Subcutaneous adipose tissue (tissue), 4 donors: ENCODE results near the gene BOK. TPM values are rescaled to one million over a fixed set of nuclear protein-coding genes. Genes with fewer than 3 reads are reported as not detected.

Source experiments
- total RNA-seq, 4 donors: library from RNA; depleted of rRNA; stranded (reverse); fragments of >200 nt; gene quantifications; one replicate each; pipeline ENCODE4 v1.1.0, GENCODE V29; 2016
- TF ChIP-seq, protein P1 (sequence below): fragments of 450-650 bp; IDR thresholded peaks from one replicate; pipeline ENCODE4 v1.5.1; 2016; ENCODE audit warnings: low read depth, mild to moderate bottlenecking, control low read depth, antibody characterized with exemption, moderate library complexity

The BOK gene
- total RNA-seq, 4 donors from 2014 or later = 69.9 to 421 (median 80.4) TPM

DNA sequence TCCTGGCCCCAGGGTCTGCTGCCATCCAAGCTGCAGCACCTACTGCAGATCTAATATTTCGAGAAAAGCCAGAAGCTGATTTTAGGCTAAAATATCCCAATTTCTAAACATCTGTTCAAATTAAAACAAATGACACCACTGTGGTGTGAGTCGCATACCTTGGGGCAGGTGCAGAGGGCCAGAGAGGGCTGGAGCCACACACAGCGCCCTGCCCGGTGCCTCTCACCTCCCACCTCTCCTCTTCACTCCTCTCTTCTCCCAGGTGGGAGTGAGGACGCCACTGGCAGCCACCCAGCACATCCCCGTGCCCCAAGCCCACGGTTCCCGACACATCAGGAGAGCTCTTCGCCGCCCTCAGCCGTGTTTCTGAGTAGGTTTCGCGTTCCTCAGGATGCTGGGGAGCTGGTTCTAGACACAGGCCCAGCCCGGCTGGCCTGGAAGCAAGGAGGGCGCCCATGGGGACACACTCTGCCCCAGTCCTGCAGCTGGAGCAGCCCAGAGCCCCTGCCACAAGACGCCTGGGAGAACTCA lies 57.0 kb downstream of the BOK start:
- TF ChIP-seq, protein P1, sequence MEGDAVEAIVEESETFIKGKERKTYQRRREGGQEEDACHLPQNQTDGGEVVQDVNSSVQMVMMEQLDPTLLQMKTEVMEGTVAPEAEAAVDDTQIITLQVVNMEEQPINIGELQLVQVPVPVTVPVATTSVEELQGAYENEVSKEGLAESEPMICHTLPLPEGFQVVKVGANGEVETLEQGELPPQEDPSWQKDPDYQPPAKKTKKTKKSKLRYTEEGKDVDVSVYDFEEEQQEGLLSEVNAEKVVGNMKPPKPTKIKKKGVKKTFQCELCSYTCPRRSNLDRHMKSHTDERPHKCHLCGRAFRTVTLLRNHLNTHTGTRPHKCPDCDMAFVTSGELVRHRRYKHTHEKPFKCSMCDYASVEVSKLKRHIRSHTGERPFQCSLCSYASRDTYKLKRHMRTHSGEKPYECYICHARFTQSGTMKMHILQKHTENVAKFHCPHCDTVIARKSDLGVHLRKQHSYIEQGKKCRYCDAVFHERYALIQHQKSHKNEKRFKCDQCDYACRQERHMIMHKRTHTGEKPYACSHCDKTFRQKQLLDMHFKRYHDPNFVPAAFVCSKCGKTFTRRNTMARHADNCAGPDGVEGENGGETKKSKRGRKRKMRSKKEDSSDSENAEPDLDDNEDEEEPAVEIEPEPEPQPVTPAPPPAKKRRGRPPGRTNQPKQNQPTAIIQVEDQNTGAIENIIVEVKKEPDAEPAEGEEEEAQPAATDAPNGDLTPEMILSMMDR = no peak

DNA sequence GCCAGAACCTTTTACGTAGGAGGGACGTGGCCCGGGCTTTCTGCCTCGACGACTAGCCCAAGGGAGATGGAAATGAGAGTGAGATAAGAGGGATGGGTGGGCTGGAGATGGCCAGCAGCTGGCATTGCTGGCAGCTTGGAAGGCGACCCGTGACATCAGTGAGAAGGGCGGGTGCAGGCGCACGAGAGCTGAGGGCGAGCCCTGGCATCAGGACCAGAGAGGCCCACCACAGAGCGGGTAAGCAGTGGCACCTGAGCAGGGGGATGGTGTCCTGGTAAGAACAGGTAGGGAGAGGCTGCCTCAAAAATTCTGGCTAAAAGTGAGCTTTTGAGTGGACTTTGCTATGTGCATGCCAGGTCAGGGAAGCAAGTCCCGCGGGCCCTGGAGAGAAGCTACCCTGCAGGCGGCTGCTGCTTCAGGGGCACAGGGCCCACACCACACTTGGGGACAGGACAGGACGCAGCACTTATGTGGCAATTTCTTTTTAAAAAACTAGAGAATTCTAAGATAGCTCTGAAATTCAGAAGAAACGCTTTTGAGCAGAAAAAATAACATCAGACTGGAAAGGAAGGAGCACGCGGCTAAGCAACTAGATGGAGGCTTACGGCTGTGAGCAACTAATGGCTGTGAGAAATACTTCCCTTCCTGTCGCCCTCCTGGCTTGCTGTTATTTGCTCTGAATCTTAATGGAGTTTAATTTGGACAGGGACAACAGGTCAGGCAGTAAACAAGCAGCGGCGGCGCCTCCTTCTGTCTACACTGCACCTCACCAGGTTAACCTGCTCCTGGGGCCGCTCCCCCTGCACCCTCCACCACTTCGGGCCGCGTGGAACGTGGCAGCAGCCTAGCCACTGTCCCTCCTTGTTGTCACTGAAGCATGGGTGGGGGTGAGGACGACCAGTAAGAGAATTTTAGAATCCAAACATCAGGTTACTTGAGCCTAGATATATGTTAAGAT lies 57.9 kb downstream of the BOK start:
- TF ChIP-seq, protein P1 = no peak

DNA sequence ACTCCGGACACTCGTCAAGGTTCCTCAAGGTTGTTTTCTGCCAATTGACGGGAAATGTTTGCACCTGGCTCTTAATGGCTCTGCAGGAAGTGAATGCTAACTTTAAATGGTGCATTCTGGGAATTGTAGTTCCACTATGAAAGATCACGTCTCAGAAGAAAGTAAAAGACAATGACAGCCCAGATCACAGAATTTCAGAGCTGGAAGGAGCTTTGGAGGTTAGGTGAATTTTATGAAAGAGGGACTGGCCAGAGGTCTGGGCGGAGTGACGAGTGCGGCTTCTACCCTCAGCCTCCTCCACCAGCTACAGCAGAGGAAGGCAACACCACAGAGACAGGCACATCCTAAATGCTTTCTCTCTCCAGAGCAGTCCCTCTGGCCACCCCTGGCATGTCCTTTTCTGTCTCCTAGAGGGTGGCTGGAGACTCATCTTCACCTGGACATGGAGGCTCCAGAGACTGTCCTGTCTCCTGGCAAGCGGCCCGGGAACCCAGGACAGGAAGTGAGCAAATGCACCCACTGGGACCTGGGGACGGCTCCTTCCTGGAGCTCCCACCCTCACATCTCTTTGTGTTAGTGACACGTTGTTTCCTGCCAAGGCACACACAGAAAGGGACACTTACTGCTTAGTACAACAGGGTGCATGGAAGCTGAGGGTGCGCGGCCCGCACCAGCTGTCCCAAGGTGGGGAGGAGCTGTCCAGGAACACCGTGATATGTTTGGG lies 59.0 kb downstream of the BOK start:
- TF ChIP-seq, protein P1 = no peak

DNA sequence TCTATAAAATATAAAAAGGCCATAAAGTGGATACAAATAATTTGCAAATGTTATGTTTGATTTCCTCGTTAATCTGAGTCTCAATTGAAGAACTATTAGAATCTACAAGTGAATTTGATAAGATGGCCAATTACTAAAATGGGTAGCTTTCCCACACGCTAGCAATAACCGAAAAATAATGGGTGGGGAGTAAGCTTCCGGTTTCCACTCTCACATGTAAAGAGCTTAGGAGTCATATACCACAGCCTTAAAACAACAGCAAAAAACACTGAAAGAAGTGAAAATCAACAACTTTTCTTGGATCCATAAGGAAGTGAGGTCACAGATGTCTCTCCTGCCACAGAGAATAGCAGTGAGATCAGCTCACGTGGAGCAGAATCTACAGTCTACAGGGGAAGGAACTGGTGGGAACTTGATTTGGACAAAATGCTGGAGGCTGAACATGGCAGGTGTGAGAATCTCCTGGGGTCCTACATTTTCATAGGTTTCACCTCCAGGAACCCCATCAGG lies 59.8 kb downstream of the BOK start:
- TF ChIP-seq, protein P1 = no peak

DNA sequence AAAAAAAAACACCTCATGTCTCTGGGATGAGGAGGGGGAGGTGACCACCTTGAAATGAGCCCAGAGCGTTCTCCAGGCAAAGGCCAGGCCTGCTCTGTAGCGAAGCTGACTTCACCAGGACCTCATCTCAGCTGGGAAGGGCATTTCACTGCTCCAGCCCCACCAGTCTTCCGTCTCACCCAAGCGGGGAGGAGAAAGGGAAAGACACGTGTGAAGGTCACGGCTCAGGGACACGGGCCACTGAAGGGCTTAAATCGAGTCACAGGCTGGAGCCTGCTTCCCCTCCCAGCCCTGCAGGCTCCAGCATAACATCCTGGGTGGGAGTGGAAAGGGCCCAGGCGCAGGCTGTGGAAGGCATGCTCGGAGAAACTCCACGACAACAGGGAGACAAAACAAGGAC lies 60.3 kb downstream of the BOK start:
- TF ChIP-seq, protein P1 = no peak

DNA sequence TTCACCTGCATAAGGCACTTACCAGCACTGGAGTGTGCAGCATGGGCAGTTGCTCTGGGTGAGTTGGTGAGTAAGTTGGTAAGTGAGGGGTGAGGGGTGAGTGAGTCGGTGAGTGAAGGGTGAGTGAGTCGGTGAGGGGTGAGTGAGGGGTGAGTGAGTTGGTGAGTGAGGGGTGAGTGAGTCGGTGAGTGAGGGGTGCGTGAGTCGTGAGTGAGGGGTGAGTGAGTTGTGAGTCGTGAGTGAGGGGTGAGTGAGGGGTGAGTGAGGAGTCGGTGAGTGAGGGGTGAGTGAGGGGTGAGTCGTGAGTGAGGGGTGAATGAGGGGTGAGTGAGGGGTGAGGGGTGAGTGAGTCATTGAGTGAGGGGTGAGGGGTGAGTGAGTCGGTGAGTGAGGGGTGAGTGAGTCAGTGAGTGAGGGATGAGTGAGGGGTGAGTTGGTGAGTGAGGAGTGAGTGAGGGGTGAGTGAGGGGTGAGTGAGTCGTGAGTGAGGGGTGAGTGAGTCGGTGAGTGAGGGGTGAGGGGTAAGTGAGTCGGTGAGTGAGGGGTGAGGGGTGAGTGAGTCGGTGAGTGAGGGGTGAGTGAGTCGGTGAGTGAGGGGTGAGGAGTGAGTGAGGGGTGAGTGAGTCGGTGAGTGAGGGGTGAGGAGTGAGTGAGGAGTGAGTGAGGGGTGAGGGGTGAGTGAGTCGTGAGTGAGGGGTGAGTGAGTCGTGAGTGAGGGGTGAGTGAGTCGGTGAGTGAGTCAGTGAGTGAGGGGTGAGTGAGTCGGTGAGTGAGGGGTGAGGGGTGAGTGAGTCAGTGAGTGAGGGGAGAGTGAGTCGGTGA lies 61.3 kb downstream of the BOK start:
- TF ChIP-seq, protein P1 = no peak
